Retinal pigment epithelial cell (primary cell): ENCODE data around the gene ATF5.

Experiments used
- DNase-seq: peaks from one replicate; pipeline ENCODE4 v3.0.0-alpha.2; 2010; ENCODE audit warnings: low read depth
- H3K4me3 ChIP-seq: 2 replicates; pipeline ENCODE4 v1.5.1; 2011; ENCODE audit warnings: mild to moderate bottlenecking, low read length, control low read depth, moderate library complexity
- TF ChIP-seq, protein P1 (sequence below): conservative IDR thresholded peaks from 2 replicates; pipeline ENCODE4 v1.5.1; 2011; ENCODE audit warnings: low read depth, low read length, control low read depth, inconsistent platforms

ATF5 gene

DNA sequence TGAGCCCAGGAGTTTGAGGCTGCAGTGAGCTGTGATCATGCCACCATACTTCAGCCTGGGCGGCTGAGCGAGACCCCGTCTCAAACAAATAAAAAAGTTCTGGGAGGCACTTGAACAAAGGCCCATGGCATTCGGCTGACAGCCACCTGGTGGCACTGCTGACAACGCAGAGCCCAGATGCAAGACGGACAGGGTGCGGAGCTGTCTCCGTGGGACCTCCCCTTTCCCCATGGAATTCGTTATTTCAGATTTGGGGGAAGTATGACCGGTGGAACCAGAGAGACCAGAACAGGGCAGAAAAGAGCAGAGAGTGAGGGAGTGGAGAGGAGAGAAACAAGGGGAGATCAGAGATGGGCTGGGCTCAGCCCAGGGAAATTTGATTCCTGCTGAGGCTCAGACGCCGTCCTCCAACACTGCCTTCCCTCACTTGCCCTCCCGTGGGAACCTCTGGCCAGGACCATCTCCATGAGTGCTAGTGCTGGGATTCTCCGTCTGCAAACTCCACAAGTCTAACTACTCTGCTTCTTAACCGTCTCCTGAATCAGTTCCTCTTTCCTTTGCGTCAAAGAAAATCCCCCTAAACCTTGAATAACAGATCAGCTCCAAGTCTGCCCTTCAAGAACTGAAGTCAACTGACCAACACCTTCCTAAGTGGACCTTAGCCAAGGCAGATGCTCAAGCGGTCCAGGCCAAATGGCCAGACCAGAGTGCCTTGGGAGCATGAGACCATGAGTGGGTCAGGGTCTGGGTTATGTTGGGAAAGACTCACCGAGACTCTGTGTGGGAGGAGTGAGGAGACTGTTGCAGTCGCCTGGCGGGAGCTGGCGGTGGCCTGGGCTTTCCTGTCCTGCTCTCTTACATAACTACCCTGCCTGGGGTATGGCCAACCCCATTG is 11.9 kb upstream of the ATF5 start:
- DNase-seq: no peak
- TF ChIP-seq, protein P1, sequence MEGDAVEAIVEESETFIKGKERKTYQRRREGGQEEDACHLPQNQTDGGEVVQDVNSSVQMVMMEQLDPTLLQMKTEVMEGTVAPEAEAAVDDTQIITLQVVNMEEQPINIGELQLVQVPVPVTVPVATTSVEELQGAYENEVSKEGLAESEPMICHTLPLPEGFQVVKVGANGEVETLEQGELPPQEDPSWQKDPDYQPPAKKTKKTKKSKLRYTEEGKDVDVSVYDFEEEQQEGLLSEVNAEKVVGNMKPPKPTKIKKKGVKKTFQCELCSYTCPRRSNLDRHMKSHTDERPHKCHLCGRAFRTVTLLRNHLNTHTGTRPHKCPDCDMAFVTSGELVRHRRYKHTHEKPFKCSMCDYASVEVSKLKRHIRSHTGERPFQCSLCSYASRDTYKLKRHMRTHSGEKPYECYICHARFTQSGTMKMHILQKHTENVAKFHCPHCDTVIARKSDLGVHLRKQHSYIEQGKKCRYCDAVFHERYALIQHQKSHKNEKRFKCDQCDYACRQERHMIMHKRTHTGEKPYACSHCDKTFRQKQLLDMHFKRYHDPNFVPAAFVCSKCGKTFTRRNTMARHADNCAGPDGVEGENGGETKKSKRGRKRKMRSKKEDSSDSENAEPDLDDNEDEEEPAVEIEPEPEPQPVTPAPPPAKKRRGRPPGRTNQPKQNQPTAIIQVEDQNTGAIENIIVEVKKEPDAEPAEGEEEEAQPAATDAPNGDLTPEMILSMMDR: peak; percentile 45
- no peak overlapping the region for H3K4me3 ChIP-seq

GRCh38 chr19:49918089-49918488 is 10.9 kb upstream of the ATF5 start:
- no peak overlapping the region for H3K4me3 ChIP-seq
- DNase-seq: no peak
- TF ChIP-seq, protein P1: no peak

GRCh38 chr19:49920624-49921363 is 8.2 kb upstream of the ATF5 start:
- TF ChIP-seq, protein P1: no peak
- no peak for DNase-seq
- no peak overlapping the region for H3K4me3 ChIP-seq

DNA sequence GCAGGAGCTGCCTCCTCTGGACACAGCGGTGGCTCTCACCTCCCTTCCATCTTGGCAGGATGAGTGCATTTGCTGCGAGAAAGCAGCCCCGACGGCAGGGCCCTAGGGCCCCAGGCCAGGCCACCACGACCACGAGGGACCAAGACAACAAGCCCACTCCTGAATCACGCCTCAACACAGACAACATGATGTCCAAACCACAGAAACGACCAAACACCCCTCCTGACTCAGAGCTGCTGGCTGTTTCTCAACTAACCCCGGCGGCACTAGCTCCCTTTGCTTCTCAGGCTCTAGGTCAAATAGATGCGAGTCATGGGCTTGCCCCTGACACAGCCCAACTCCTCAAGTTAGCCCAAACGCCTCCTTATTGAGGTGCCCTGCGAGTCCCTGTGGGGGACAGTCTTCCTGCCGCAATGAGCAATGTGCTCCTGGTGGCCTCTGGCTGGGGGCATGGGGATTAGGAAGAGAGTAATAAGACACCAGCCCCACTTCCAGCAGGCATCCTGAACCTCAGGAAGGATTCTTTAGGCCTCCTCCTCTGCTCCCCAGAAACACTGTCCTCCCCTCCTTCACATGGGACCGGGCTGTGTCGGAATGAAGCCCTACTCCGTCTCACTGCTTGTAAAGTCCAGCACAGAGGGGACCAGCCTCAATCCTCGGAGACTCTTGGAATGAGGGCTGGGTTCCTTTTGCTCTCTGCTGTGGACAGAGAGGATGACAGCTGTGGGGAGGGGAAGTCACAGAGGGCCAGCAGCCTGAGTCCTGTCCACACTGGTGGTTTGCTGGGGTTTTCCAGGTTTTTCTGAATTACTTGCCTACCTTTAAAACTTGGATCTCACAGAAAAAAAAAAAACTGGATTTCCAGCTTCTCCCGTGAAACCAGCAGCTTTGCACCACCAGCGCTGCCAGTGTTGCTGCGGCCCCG is 6.9 kb upstream of the ATF5 start:
- no peak overlapping the region for H3K4me3 ChIP-seq
- DNase-seq: no peak
- TF ChIP-seq, protein P1: no peak

GRCh38 chr19:49923055-49924003 is 5.7 kb upstream of the ATF5 start:
- no peak overlapping the region for H3K4me3 ChIP-seq
- TF ChIP-seq, protein P1: no peak
- no peak for DNase-seq
